KOPT-K1 (cell line): ENCODE results near the gene SSH2.
"Not testable (repeated sequence)": the region's sequence is repeated elsewhere in the genome, so short reads cannot be mapped to it uniquely, and the experiment has no call there.

Experiments used
- H3K27ac ChIP-seq: fragments of 200-600 bp; sonication (generic); 2 replicates; pipeline ENCODE4 v1.5.1; 2016; ENCODE audit warnings: antibody characterized with exemption, mild to moderate bottlenecking, low read depth, low read length; ENCODE audit not compliant: poor library complexity, severe bottlenecking
- H3K36me3 ChIP-seq: fragments of 200-600 bp; sonication (generic); 2 replicates; pipeline ENCODE4 v1.5.1; 2017; ENCODE audit warnings: antibody characterized with exemption, mild to moderate bottlenecking, low read length, moderate library complexity; ENCODE audit not compliant: insufficient read depth
- H3K9me3 ChIP-seq: fragments of 200-600 bp; sonication (generic); 2 replicates; pipeline ENCODE4 v1.5.1; 2017; ENCODE audit warnings: antibody characterized with exemption, low read length, mild to moderate bottlenecking; ENCODE audit not compliant: insufficient read depth, poor library complexity, severe bottlenecking

Gene SSH2

GRCh38 chr17:29941334-29941733 is 11.3 kb upstream of the SSH2 start, which contains the start of gene EFCAB5:
Gene EFCAB5, plus strand, starts transcription at chr17:29941634. Its CDS starts 163 bp downstream, at chr17:29941797.
- no peaks in the 10 kb centered on the region for H3K36me3 ChIP-seq
- no peaks in the 10 kb centered on the region for H3K9me3 ChIP-seq
- no peak within 1 kb of the TSS for H3K27ac ChIP-seq

- Histone ChIP-seq H3K36me3 (no peaks in the 10 kb centered on the region), H3K27ac (no peak overlapping the region), H3K9me3 (no peaks in the 10 kb centered on the region)
These were observed 6.7 kb upstream of the SSH2 start for GRCh38 chr17:29936724-29937123.

- H3K36me3 ChIP-seq, H3K27ac ChIP-seq, H3K9me3 ChIP-seq: not testable (repeated sequence)
These were observed 5.9 kb upstream of the SSH2 start for GRCh38 chr17:29935909-29936308.

GRCh38 chr17:29933379-29933778 is 3.4 kb upstream of the SSH2 start:
- no peak overlapping the region for H3K27ac ChIP-seq
- H3K36me3 ChIP-seq = no peaks in the 10 kb centered on the region
- no peaks in the 10 kb centered on the region for H3K9me3 ChIP-seq

GRCh38 chr17:29931231-29931932 is 1.4 kb upstream of the SSH2 start:
- Histone ChIP-seq H3K36me3 (peaks cover 8% of the 10 kb centered on the region; the same call in 1 of the 2 replicates), H3K27ac (peak overlapping the region; percentile 94), H3K9me3 (no peaks in the 10 kb centered on the region)

- Histone ChIP-seq H3K9me3 (no peaks in the 10 kb centered on the region), H3K36me3 (peaks cover 8% of the 10 kb centered on the region), H3K27ac (peak overlapping the region; percentile 94)
These were observed 482 bp upstream of the SSH2 start for GRCh38 chr17:29930409-29931010.

GRCh38 chr17:29929006-29929532 is 959 bp downstream of the SSH2 start:
- H3K27ac ChIP-seq = peak overlapping the region; percentile 94
- peaks cover 23% of the 10 kb centered on the region for H3K36me3 ChIP-seq
- no peaks in the 10 kb centered on the region for H3K9me3 ChIP-seq

- no peak overlapping the region for H3K27ac ChIP-seq
- no peaks in the 10 kb centered on the region for H3K9me3 ChIP-seq
- H3K36me3 ChIP-seq = peaks cover 34% of the 10 kb centered on the region
These were observed 2.5 kb downstream of the SSH2 start for GRCh38 chr17:29927546-29927945.

GRCh38 chr17:29924786-29925185 is 5.2 kb downstream of the SSH2 start:
- H3K9me3 ChIP-seq = no peaks in the 10 kb centered on the region
- H3K36me3 ChIP-seq = peaks cover 42% of the 10 kb centered on the region

GRCh38 chr17:29918922-29919856 is 10.8 kb downstream of the SSH2 start:
- Histone ChIP-seq H3K36me3 (peaks cover 27% of the 10 kb centered on the region), H3K27ac (no peak overlapping the region), H3K9me3 (no peaks in the 10 kb centered on the region)

More at GRCh38 chr17:29924786-29925185, 5.2 kb downstream of the SSH2 start:
- no peak overlapping the region for H3K27ac ChIP-seq

GRCh38 chr17:29918016-29918415 is 12.0 kb downstream of the SSH2 start:
- Histone ChIP-seq H3K27ac (no peak overlapping the region), H3K9me3 (no peaks in the 10 kb centered on the region), H3K36me3 (peaks cover 23% of the 10 kb centered on the region)

GRCh38 chr17:29914819-29915537 is 15.1 kb downstream of the SSH2 start:
- Histone ChIP-seq H3K36me3 (0 out of 2 replicates have a peak, but pooled peaks cover 15% of the 10 kb centered on the region), H3K9me3 (no peaks in the 10 kb centered on the region), H3K27ac (no peak overlapping the region)

- H3K36me3 ChIP-seq = peaks cover 17% of the 10 kb centered on the region
- H3K9me3 ChIP-seq = peaks cover 12% of the 10 kb centered on the region
- H3K27ac ChIP-seq = no peak overlapping the region
These were observed 18.3 kb downstream of the SSH2 start for GRCh38 chr17:29911641-29912177.
